Stimulated activated CD4-positive, alpha-beta T cell treated with anti-CD3 and anti-CD28 coated beads, Interleukin-15, amount 100 ng/mL, for 1 hour (primary cell): Measurements from ENCODE around the gene CACNA1C.

Source experiments
- DNase-seq, 2 donors: peaks; one replicate each; pipeline ENCODE4 v3.0.0-alpha.2; 2020; ENCODE audit warnings: low read depth in 1 of 2, low spot score in 1 of 2

CACNA1C gene

GRCh38 chr12:2291182-2291832, 238.5 kb downstream of the CACNA1C start:
- no peak for DNase-seq

DNA sequence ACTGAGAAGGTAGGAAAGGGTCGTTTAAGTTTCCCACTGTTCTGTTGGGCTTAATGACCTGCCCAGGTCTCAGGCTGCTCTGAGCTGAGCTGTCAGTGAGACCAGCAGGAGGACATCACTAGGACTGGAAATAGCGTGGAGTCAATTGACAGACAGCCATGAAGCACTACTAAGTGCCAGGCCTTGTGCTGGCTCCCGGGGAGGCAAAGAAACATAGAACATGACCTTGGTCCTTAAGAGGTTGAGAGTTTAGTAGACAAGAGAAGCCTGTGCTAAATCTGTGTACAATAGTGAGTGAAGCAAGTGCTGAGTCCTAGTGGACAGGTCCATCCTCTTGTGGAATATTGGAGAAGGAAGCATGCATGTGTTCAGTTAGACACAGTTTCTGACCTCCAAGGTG, 239.2 kb downstream of the CACNA1C start:
- no peak for DNase-seq

DNA sequence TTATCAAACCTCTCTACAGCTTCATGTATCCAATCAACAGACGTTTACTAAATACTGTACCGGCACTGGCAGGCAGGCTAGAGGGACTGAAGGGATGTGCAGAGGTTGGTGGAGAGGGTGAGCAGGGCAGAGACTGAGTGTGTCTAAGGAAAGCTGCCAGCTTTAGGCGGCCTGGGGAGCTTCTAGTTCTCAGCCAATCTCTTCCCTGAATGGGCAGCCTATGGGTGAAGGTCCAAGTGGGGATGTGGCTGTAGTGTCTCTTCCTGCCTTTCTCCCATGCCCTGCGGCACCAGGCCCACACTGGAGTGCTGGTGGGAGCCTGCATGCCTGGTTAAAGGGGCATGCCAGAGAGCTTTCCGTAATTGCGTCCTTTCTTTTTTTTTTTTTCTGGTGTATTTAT, 239.8 kb downstream of the CACNA1C start:
- no peak for DNase-seq

- DNase-seq, result no peak
Observed at GRCh38 chr12:2294651-2295475, 242.1 kb downstream of the CACNA1C start.

DNA sequence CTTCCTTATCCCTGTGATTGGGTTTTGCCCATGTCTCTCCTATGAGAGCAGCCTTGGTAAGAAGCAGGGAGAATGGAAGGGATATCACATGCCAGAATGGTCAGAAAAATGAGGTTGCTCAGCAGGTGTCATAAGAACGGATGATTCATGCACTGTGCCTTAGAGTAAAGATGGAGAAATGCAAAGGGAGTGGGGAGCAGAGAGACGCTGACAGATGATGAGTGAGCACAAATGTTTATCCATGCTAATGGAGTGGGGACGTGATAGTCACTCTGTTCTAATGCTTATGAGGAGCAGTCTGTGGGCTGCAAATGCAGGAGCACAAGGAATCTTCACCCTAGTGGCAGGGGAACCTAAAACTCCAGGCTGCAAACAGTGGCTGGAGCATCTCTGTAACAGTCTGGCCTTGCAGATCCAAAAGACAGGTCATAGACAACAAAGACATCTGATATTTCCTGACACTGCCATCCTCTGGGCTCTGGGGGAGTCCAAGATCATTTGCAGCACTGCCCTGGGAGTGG, 243.2 kb downstream of the CACNA1C start:
- DNase-seq, result no peak

DNA sequence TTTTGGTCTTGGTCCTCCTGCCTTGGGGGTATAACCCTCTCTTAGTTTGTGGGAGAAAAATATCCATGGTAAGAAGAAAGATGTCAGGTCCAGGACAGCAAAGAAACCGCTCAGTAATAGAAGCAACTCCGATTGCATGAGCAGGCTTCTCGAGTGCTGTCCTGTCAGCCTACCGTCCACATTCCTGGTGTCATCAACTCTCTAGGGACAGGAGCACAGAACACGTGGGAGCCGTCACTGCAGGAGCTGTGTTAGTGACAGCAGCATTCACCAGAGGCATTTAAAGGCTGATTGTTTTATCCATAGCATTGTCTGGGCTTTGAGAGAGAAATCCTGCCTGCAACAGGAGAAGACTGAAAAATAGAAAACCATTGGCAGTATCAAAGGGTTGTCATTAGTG, 244.2 kb downstream of the CACNA1C start:
- DNase-seq, result no peak

DNA sequence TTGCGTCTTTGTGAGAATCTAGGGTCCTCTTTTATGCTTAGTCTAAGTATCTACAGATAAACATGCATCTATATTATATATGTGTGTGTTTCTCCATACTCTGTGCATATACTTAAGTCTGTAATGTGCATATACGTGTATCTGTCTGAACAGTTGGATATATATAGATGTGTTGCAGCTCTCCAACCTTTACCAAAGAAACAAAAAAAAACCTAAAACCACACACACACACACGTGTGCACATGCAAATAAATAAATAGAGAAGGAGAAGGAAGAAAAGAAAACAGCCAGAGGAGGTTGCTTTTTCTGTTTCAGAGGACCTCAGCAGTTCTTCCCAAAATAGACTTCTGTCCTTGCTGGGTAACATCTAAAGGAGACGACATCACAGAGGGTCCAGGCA, 244.9 kb downstream of the CACNA1C start:
- DNase-seq, result no peak

- DNase-seq, result no peak
Observed at GRCh38 chr12:2298556-2299200, 245.9 kb downstream of the CACNA1C start.

- no peak for DNase-seq
Observed at GRCh38 chr12:2299206-2299605, 246.4 kb downstream of the CACNA1C start.

DNA sequence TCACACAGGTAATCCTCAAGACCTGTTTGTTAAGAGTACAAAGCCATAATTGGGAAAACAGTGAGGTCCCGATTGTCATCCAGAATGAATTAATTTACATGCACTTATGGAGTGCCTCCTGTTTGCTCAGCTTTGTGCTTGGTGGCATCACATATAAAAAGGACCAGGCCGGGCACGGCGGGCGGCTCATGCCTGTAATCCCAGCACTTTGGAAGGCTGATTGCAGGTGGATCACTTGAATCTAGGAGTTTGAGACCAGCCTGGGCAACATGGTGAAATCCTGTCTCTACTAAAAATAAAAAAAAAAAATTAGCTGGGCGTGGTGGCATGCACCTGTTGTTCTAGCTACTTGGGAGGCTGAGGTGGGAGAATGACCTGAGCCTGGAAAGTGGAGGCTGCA, 247.4 kb downstream of the CACNA1C start:
- no peak for DNase-seq

DNA sequence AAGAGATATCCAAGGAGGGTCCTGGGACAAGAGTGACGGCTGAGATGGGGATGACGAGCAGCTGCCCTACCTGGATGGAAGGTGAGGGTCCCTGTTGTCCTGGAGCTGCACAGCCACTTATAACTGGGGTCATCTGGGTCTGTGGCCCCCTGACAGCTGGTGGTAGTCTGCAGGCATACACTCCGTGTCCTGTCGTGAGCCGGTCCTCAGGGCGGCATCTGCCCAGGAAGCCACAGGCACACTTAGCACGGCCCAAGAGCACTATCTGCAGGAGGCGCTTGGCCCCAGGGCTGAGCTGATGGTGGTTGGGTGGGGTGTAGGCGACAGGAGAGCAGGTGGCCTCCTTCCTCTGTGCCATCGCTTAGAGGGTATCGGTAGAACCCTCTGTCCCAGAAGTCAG, 248.1 kb downstream of the CACNA1C start:
- DNase-seq, result no peak

DNA sequence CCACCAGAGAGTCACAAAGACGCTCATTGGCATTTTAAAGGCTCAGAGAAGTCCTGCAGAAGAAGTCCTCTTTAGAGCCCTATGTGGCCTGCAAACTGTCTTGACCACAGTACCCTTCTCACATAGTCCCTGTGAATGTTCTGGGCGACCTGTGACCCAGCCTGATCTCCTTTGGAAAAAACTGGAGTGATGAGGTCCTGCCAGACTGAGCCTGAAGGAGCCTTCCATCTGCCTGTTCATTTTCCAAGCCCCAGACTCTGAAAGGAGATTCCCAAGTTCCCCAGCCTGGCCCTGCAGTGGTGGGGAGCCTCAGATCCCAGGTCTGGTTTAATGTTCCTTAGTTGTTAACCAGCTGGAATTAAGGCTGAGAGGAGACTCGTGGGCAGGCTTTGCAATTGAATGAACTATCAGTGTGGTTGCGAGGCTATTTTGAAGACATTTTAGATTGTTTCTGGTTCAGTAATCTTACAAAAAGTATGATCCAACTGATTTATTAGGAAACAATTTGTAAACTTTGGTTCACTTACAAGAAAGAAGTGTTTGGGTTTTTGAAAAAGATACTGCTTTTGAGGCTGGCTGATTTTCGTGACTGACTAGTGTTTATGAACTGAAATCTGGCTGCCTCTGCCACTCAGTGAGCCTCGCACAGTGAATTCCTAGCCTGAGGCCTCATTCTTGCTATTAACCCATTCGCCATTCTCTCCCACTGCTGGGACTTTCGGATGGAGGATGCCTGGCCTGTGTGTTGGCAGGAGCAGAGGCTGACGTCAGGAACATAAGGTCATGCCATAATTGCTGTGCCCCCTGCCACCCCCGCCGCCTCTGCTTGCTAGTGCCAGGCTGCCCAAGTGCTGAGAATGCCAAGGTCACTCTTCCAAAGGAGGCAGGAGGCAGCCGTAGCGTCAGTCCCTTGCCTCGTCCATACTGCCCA, 249.0 kb downstream of the CACNA1C start:
- DNase-seq, result no peak

GRCh38 chr12:2302711-2303580, 250.2 kb downstream of the CACNA1C start:
- no peak for DNase-seq

- DNase-seq, result no peak
Observed at GRCh38 chr12:2304223-2304622, 251.4 kb downstream of the CACNA1C start.

DNA sequence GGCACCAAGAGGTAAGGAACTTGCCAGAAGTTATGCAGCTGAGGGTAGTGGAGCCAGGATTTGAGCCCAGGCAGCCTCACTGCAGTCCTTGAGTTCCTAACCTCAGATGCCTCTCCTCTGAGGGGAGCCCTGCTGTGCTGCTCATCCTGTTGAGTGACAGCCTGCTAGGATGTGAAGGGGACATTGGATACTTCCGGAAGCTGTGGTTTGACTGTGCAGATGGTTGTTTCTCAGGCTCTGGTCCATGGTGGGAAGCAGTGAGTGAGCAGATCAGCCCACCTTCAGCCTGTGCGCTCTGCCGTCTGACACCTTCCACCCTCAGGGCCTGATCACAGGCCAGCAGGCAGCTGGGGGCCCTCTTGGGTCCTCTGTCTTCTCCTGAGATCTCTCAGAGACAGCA, 253.2 kb downstream of the CACNA1C start:
- no peak for DNase-seq

DNA sequence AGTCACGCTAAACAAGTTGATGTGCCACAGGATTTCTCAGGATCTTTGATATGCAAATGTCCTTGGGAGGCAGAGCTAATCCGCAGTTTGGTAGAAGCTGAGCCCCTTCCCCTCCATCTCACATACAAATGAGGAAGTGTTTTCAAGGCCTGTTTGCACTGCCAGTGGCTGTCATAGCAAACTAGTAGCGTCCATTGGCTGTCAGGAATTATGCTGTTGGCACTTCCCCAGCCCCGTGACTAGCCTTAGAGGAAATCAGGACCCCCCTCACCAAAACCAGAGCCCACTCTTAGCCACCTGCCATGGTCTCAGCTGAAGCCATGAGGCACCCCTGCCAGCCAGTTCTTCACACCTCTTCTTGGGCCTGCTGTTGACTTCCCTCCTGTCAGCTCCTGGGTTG, 253.9 kb downstream of the CACNA1C start:
- DNase-seq, result no peak

DNA sequence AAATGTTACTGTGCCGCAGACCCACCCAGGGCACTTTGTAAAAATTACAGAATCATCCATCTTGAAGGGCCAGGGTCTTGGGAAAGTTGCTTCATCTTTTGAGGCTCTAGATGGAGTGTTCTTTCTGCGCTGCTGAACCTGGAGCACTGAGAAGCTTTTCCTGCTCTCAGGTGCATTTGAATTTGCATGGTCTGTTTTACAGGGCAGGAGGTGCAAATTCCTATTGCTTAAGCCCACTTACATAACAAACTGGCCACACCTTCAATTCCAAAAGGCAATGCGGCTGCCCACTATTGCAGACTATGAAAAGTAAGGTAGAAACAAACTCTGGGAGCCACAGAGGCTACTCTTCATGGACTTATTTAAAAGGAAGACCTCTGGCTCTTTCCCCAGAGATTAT, 254.8 kb downstream of the CACNA1C start:
- no peak for DNase-seq

GRCh38 chr12:2309647-2310046, 256.9 kb downstream of the CACNA1C start:
- DNase-seq, result no peak

DNA sequence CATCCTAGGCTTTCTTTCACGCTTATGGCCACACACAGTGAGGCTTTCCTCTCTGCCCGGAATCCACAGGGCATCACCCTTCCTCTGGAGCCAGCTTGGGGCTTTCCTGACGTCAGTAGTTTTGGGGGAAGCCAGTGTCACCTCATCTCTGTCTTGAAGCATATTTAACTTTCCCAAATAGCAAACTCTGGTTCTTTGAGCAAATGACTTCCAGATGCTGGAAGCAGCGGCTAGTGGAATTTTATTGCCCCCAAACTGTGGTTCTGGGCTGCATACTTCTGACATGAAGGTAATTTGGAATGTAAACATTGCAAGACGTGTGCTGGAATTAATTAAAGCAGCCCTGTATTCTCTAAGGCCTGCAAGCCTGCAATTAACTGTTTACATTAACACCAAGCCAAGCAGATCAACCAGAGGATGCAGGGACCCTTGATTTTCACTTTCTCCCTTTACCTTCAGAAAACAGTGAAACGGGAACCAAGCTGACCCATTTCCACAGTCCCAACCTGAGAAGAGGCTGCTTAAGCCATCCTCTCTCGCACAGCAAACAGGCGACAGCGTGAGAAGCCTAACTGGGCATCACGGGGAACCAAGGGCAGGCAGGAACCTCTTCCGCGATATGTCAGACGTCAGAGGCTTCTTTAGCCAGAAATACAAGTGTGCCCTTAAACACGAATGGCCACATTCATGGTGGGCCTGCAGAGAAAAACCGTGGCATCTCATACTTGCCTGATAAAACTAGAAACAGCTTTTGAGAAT, 258.4 kb downstream of the CACNA1C start:
- no peak for DNase-seq
